HG02759 (cell line): ENCODE measurements around the gene KIAA1217.
A peak's percentile ranks its signal among the peaks of the same experiment; 100 is the strongest.
"Not testable (repeated sequence)": the region's sequence is repeated elsewhere in the genome, so short reads cannot be mapped to it uniquely, and the experiment has no call there.

Experiments
- ATAC-seq: cut with Tn5 transposase; IDR thresholded peaks from one replicate; pipeline ENCODE4 v1.9.1; 2021; ENCODE audit warnings: mild to moderate bottlenecking, moderate library complexity; ENCODE audit not compliant: unreplicated experiment

Gene KIAA1217

DNA sequence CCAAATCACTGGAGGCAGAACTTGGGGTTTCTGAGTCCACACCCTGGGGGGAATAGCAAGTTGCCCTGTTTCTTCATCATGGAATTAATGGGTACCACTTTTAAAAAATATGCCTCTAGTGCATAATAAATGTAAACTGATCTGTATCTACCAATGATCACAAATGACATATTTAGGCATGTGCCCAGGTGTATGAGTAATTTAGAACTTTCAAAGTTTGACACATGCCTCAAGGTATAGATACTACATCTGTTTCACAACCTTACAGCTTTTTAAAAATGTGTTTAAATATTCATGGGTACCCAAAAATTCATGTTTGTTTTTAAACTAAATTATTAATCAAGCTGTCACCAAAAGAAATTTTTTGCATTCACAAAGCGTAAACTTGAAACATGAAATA, 226.0 kb downstream of the KIAA1217 start:
- no peak for ATAC-seq

DNA sequence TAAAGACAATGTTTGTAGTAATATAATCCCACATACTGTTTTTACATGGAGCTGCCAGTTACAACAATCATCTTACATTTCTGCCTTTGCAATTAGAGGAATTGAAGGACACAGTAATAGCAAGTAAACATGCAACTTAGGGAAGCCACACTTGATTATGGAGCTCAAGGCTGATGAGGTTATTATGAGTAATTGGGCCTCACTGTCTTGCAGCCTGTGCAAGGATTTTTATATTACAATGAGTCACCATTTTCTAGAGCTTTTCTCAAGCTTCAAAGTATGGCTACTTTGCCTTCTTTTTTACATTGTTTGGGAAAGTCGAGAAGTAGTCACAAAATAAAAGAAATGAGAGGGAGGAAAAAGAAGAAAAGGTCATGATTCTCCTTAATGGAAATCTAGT, 226.4 kb downstream of the KIAA1217 start:
- no peak for ATAC-seq

- ATAC-seq = no peak
Measured at GRCh38 chr10:24437302-24437701, 228.4 kb downstream of the KIAA1217 start.

DNA sequence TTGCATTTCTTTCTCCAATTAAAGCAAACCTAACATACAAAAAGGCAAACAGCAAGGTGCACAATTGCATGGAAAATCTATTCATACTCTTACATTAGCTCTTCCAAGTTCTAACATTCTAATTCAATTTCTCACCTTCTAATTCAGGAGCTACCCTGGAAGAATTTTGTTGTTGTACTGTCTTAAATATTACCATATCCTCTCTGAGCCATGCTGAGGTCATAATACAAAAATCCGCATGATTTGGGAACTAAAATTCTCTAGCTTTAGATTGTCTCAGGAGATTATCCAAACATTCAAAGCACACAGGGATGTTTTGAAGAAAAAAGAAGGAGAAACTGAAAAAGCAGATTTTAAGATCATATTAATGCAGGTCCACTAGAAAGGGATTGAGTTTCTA, 229.9 kb downstream of the KIAA1217 start:
- no peak for ATAC-seq

DNA sequence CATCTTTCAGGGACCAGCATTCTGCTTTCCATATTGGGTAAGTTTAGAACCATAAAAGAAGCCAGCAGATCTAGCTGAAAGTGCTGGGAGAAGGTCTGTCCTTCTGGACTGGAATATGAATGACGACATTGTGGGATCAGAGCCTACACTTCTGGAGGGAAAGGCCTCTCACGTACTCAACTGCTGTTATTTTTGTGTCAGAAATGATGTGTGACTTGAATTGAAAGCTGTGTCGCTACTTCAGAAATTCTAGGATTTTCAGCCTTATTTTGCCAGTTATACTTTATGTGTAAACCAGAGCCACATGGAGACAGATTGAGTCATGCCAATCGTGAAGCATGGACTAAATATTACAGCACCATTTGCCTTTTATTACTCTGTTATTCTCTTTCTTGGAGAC, 231.0 kb downstream of the KIAA1217 start:
- no peak for ATAC-seq

DNA sequence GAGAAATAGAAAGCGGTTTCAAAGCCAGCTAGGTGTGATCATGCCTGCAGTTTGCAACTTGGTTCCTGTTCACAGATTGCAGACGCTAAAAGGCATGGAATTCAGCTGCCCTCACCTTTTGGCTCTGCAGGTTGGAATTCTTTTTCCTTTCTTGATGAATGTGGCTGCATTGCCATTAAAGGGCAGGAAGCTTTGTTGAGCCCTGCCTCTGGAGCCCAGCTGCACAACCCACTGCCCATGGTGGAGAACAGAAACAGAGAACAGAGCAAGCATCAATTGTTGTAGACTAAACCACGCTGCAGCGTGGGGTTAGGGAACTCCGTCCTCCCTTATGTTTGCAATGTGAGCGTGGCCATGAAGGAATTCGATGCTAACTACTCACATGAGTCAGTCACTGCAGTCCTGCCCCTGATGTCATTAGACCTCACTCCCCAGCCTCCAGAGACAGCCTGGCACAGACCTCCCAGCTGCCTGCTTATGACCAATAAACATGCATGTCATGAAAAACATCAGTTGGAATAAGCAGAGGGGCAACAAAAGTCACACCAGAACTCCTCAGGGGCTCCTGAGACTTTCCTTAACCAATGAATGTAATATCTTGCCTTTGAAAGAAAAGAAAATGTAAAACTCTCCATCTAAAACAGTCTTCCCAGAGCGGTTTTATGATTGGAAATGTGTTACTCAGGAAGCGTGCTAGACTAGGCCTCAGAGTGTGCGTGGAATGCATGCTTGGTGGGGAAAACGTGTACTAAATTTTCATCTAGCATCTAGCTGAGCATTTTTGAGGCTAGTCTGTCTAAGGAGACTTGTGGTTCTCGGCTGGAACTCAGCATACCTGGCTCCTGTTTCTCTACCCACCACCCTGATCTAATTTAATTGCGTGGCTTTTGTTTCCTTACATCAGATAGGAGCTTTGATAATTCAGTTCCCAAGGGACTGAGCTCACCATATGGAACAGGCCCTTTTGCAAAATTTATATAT, 232.2 kb downstream of the KIAA1217 start:
- no peak for ATAC-seq

GRCh38 chr10:24442234-24442633, 233.3 kb downstream of the KIAA1217 start:
- ATAC-seq = no peak

DNA sequence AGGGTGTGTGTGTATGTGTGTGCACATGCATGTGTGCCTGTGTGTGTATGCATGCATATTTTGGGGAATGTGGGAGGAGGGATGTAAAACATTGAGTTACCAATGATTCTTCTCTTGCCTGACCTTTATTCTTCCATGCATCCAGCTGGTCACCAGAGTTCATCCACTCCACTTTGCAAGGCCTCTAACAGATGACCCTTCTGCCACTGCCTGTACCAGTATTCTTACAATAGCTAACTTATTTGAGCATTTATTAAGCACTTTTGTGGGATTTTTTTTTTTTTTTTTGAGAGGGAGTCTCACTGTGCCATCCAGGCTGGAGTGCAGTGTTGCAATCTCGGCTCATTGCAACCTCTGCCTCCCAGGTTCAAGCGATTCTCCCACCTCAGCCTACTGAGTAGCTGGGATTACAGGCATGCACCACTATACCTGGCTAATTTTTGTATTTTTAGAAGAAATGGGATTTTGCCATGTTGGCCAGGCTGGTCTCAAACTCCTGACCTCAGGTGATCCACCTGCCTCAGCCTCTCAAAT, 233.8 kb downstream of the KIAA1217 start:
- ATAC-seq = not testable (repeated sequence)

GRCh38 chr10:24444337-24444736, 235.4 kb downstream of the KIAA1217 start:
- no peak for ATAC-seq

- not testable (repeated sequence) for ATAC-seq
Measured at GRCh38 chr10:24445958-24446357, 237.0 kb downstream of the KIAA1217 start.

DNA sequence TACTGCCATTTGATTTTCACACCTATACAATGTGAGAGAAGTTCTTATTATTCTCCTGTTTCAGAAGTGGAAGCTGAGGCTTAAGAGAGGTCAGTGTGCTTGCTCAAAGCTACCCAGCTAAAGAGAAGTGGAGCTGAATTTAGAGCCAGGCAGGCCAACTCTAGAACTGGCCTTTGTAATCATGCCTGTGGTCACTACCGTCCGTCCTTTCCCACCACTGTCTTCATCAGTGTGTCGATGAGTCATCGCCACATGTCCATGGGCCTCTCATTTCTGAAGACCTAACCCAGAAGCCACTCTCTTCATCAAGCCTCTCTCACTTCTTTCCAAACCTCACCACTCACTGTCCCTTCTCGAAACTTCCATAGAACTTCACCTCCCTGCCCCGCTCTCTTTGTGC, 237.8 kb downstream of the KIAA1217 start:
- no peak for ATAC-seq

- no peak for ATAC-seq
Measured at GRCh38 chr10:24448351-24448999, 239.5 kb downstream of the KIAA1217 start.

GRCh38 chr10:24449321-24449740, 240.4 kb downstream of the KIAA1217 start:
- peak; percentile 92 for ATAC-seq

- ATAC-seq = no peak
Measured at GRCh38 chr10:24449769-24450310, 240.9 kb downstream of the KIAA1217 start.

- ATAC-seq = no peak
Measured at GRCh38 chr10:24451325-24451820, 242.4 kb downstream of the KIAA1217 start.

DNA sequence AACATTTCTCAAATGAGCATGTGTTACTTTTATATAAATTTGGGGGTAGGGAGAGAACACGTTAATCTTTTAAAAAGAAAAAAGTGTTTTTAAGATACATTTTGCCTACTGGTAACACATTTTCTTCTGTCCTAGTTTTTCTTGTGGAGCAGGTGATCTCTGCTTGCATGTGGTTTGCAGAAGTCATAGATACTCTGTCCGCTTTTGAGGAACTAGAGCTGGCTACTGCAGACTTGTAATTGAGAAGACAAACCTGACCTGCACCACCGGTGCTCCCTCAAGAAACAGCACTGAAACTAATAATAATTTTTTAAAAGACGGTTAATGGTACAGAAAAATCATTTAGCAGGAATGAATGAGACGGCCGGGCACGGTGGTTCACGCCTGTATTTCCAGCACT, 243.1 kb downstream of the KIAA1217 start:
- no peak for ATAC-seq

DNA sequence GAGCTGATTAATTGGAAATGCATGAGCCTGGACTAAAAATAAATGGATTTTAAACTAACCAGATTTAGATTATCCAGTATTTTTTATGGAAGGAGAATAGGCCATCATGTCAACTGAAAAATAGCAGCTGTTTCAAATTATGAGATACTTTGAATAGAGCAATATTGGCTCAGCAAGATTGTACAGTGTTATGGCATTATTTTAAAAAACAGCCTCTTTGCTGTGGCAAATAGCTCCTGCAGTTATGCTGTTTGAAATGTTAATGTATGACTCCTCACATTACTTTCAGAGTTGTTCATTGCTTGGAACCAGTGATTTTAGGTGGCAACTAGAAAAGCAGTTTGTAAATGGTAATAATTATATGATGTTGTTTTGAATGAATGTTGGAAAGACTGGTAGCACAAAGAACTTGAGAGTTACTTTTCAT, 244.5 kb downstream of the KIAA1217 start:
- ATAC-seq = no peak

- no peak for ATAC-seq
Measured at GRCh38 chr10:24453973-24454372, 245.0 kb downstream of the KIAA1217 start.

DNA sequence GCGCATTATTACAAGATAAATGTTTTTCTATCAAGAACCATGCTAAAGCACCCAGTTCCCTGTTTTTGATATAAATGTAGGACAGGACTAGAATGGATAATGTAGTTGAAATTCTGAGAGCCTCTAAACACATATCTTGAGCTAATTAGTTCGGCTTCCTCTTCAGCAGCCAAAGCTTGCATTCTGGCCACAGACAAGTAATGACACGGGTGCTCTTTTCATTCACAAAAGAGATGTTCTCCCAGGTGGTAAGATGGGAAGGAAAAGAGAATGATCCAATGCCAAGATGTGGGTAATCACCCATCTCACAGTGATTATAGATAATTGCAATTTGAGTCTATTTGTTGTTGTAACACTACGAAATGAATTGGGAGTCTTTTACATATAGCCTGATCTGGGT, 246.5 kb downstream of the KIAA1217 start:
- no peak for ATAC-seq

GRCh38 chr10:24456322-24456721, 247.4 kb downstream of the KIAA1217 start:
- no peak for ATAC-seq

DNA sequence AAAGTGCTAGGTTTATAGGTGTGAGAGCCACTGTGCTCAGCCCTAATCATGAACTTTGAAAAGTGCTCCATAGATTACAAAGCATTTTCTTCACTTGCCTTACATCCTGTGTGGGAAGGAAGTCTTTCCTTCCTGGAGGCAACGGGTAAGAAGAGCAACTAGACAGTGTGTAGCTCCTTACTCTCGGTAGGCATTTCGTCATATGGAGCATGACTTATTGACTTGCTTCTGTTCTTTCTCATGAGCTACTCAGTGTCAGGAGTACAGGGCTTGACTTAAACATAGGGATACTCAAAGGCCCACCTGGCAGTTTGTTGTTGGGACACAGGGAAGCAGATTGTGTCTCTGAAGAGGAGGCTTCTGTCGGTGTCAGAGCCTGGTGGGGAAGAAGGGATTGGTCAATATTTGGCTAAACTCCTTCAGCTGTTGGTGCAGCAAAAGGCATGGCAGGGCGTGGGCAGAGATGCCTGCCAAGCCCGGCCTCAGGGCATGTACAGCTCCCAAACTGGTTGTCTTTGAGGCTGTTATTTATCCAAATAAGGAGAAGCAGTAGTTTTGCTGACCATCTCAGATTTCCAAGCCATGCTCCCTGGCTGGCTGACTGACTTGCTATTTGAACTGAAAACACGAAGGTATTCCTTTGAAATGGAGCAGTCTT, 248.9 kb downstream of the KIAA1217 start:
- ATAC-seq = no peak
